ENCODE data around the gene SETD3. TPM values are rescaled to one million over a fixed set of nuclear protein-coding genes. Genes with fewer than 3 reads are reported as not detected.

The SETD3 gene
- total and polyA plus RNA-seq, 2 donors (not counting 1 experiment from before 2014, with no cell fraction given) = 30.9 to 38.3 TPM

- H3K9me3 ChIP-seq (ENCODE audit: control insufficient read depth, insufficient read depth, low read depth, low read length) = no peaks in the 10 kb centered on the region
- H3K27ac ChIP-seq (ENCODE audit: insufficient read depth, low read length) = no peak overlapping the region
- no peak for DNase-seq (ENCODE audit: low read depth in 2 of 2)
- H3K36me3 ChIP-seq (ENCODE audit: control insufficient read depth, insufficient read depth, low read length) = no peaks in the 10 kb centered on the region
- no peak overlapping the region for H2AFZ ChIP-seq (ENCODE audit: low read length)
- no peaks in the 10 kb centered on the region for H3K4me1 ChIP-seq (ENCODE audit: control insufficient read depth, extremely low read depth, insufficient read depth, low read length)
- H3K79me2 ChIP-seq (ENCODE audit: control insufficient read depth, insufficient read depth, low read length) = no peaks in the 10 kb centered on the region
- H3K4me2 ChIP-seq (ENCODE audit: extremely low read depth, insufficient read depth, low read length) = no peak overlapping the region
- no peak overlapping the region for H3K4me3 ChIP-seq (replicated peaks in 1 of 4; ENCODE audit: control extremely low read depth in 1 of 4, insufficient read depth in 1 of 4, low read depth in 3 of 4, low read length in 4 of 4)
- H3K9ac ChIP-seq (ENCODE audit: insufficient read depth, low read length) = no peak overlapping the region
- H4K20me1 ChIP-seq (ENCODE audit: control insufficient read depth, extremely low read depth, insufficient read depth, low read length) = no peaks in the 10 kb centered on the region
- no peaks in the 10 kb centered on the region for H3K27me3 ChIP-seq (ENCODE audit: control insufficient read depth, insufficient read depth, low read length)
- no peak for TF ChIP-seq EZH2 (IDR thresholded peaks at IDR 0.05; ENCODE audit: low read length, missing control alignments)
- peak; percentile 5 to 36 for TF ChIP-seq CTCF (conservative IDR thresholded peaks at IDR 0.05 in 1 of 2, IDR thresholded peaks at IDR 0.05 in 1 of 2; ENCODE audit: low read depth in 1 of 2, low read length in 2 of 2)
Observed at GRCh38 chr14:99430491-99430890, 50.2 kb downstream of the SETD3 start.

DNA sequence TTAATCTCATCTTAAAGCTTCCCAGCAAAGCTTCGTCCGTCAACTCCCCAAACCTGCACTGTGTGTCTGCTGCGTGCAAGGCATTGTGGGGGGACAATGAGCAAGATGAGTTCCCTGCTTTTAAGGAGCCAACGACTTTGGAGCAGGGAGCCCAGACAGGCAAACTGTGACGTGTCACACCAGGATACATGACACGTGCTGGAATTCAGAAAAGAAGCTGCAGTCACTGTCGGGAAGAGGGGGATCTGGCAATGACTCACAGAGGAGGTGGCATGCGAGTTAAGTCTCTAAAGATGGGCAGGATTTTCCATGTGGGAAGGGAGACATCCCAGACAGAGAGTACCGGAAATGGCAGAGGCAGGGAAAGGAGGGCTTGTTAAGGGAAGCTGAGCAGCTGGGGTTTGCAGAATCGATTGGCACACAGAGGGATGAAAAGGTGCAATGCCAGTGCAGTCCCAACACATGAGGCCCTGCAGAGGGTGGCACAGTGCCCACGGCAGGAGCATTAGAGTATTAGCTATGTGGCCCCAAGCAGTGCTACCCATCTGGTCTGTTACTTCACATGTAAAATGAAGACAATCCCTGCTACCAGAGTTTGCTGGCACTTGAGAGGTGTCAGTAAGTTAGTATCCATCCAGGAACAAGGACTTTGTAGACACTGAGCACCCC, 52.9 kb downstream of the SETD3 start:
- Histone ChIP-seq H3K9me3 (ENCODE audit: control insufficient read depth, insufficient read depth, low read depth, low read length) (no peaks in the 10 kb centered on the region), H3K27ac (ENCODE audit: insufficient read depth, low read length) (no peak overlapping the region), H3K27me3 (ENCODE audit: control insufficient read depth, insufficient read depth, low read length) (no peaks in the 10 kb centered on the region), H3K36me3 (ENCODE audit: control insufficient read depth, insufficient read depth, low read length) (no peaks in the 10 kb centered on the region), H2AFZ (ENCODE audit: low read length) (no peak overlapping the region), H3K4me2 (ENCODE audit: extremely low read depth, insufficient read depth, low read length) (no peak overlapping the region), H3K4me1 (ENCODE audit: control insufficient read depth, extremely low read depth, insufficient read depth, low read length) (no peaks in the 10 kb centered on the region), H4K20me1 (ENCODE audit: control insufficient read depth, extremely low read depth, insufficient read depth, low read length) (no peaks in the 10 kb centered on the region), H3K79me2 (ENCODE audit: control insufficient read depth, insufficient read depth, low read length) (no peaks in the 10 kb centered on the region), H3K4me3 (replicated peaks in 1 of 4; ENCODE audit: control extremely low read depth in 1 of 4, insufficient read depth in 1 of 4, low read depth in 3 of 4, low read length in 4 of 4) (no peak overlapping the region), H3K9ac (ENCODE audit: insufficient read depth, low read length) (no peak overlapping the region)
- peak in 1 of 2 donors; percentile 68 for DNase-seq (ENCODE audit: low read depth in 2 of 2)
- TF ChIP-seq CTCF (conservative IDR thresholded peaks at IDR 0.05 in 1 of 2, IDR thresholded peaks at IDR 0.05 in 1 of 2; ENCODE audit: low read depth in 1 of 2, low read length in 2 of 2) (no peak), EZH2 (IDR thresholded peaks at IDR 0.05; ENCODE audit: low read length, missing control alignments) (no peak)

GRCh38 chr14:99426813-99427346, 53.8 kb downstream of the SETD3 start:
- TF ChIP-seq CTCF (conservative IDR thresholded peaks at IDR 0.05 in 1 of 2, IDR thresholded peaks at IDR 0.05 in 1 of 2; ENCODE audit: low read depth in 1 of 2, low read length in 2 of 2) (no peak), EZH2 (IDR thresholded peaks at IDR 0.05; ENCODE audit: low read length, missing control alignments) (no peak)
- Histone ChIP-seq H3K79me2 (ENCODE audit: control insufficient read depth, insufficient read depth, low read length) (no peaks in the 10 kb centered on the region), H3K9me3 (ENCODE audit: control insufficient read depth, insufficient read depth, low read depth, low read length) (no peaks in the 10 kb centered on the region), H2AFZ (ENCODE audit: low read length) (no peak overlapping the region), H3K27ac (ENCODE audit: insufficient read depth, low read length) (no peak overlapping the region), H3K4me1 (ENCODE audit: control insufficient read depth, extremely low read depth, insufficient read depth, low read length) (no peaks in the 10 kb centered on the region), H4K20me1 (ENCODE audit: control insufficient read depth, extremely low read depth, insufficient read depth, low read length) (no peaks in the 10 kb centered on the region), H3K4me2 (ENCODE audit: extremely low read depth, insufficient read depth, low read length) (no peak overlapping the region), H3K27me3 (ENCODE audit: control insufficient read depth, insufficient read depth, low read length) (no peaks in the 10 kb centered on the region), H3K36me3 (ENCODE audit: control insufficient read depth, insufficient read depth, low read length) (no peaks in the 10 kb centered on the region), H3K4me3 (replicated peaks in 1 of 4; ENCODE audit: control extremely low read depth in 1 of 4, insufficient read depth in 1 of 4, low read depth in 3 of 4, low read length in 4 of 4) (no peak overlapping the region), H3K9ac (ENCODE audit: insufficient read depth, low read length) (no peak overlapping the region)
- DNase-seq (ENCODE audit: low read depth in 2 of 2) = no peak
